Right lobe of liver (tissue), 6 donors: ENCODE data around the gene P2RY14. TPM values are rescaled to one million over a fixed set of nuclear protein-coding genes. Genes with fewer than 3 reads are reported as not detected.

Source experiments
- ATAC-seq, 4 donors: fragments of 200-7000 bp; cut with Tn5 transposase; one replicate each; pipeline ENCODE4 v1.9.1; 2020; ENCODE audit warnings: mild to moderate bottlenecking in 4 of 4, moderate library complexity in 4 of 4
- DNase-seq, 3 donors: peaks; one replicate each; pipeline ENCODE4 v3.0.0-alpha.2; 2020
- H3K27ac ChIP-seq, 3 donors: fragments of 200-600 bp; one replicate each; pipeline ENCODE4 v1.8.0; 2022
- H3K27me3 ChIP-seq, 2 donors: fragments of 200-600 bp; one replicate each; pipeline ENCODE4 v1.8.0; 2022
- H3K36me3 ChIP-seq, 4 donors: fragments of 200-600 bp; sonication (generic) in 1 of 4; one replicate each; pipeline versions ENCODE4 v1.5.1 to v1.8.0; 2017 to 2022; ENCODE audit warnings: control low read depth in 1 of 4
- H3K4me1 ChIP-seq, 4 donors: fragments of 200-600 bp; sonication (generic) in 1 of 4; one replicate each; pipeline versions ENCODE4 v1.5.1 to v1.8.0; 2017 to 2022; ENCODE audit warnings: control low read depth in 1 of 4
- H3K4me3 ChIP-seq, 3 donors: fragments of 200-600 bp; one replicate each; pipeline ENCODE4 v1.8.0; 2022
- H3K9me3 ChIP-seq, 4 donors: fragments of 200-600 bp; sonication (generic) in 1 of 4; one replicate each; pipeline versions ENCODE4 v1.5.1 to v1.8.0; 2017 to 2022; ENCODE audit warnings: control low read depth in 1 of 4
- CTCF ChIP-seq, 4 donors: fragments of 200-600 bp in 3 of 4; fragments of 450-650 bp in 1 of 4; IDR thresholded peaks; one replicate each; pipeline versions ENCODE4 v1.5.1 to v1.8.0; 2016 to 2022; ENCODE audit warnings: antibody characterized with exemption in 4 of 4, mild to moderate bottlenecking in 2 of 4
- POLR2A ChIP-seq: fragments of 450-650 bp; IDR thresholded peaks from one replicate; pipeline ENCODE4 v1.6.1; 2017; ENCODE audit warnings: antibody characterized with exemption, mild to moderate bottlenecking
- WGBS: methylation state at CpG from one replicate; pipeline ENCODE4 v1.1.6; 2018; ENCODE audit warnings: low coverage, low lambda C conversion rate; ENCODE audit not compliant: insufficient coverage; ENCODE audit errors: missing lambda C conversion rate; 5-methylcytosine and 5-hydroxymethylcytosine counted together
- intact Hi-C, 2 donors: fragments of 100-400 bp; cut with DNase I; formaldehyde crosslinking; loops; one replicate each; pipeline versions ENCODE4 v1.11.2 to v1.14.1; 2022
- total RNA-seq, 6 experiments: library from RNA; depleted of rRNA in 2 of 6; stranded (reverse); fragments of >200 nt in 2 of 6; fragmentation: NEBNext Ultra II Directional in 3 of 6; extraction: Animal tissue kit (Norgen Biotek cat#: 25700) in 3 of 6; gene quantifications; one replicate each; pipeline versions ENCODE4 v1.1.0 to v1.2.4, GENCODE V29; 2016 to 2023
- donor health status: DM: no; HTN: yes; CAD: no.
- donor health status: DM: no; HTN: no; CAD: no.
- donor health status: DM: no; HTN: no; CAD: no.
- donor health status: DM: no; HTN: yes; CAD: no.
- donor health status: DM: no; HTN: yes; CAD: no.

P2RY14 gene
- total RNA-seq, 6 experiments from 2014 or later = 0.12 to 0.18 (median 0.12) TPM; not detected in 3

- 50% methylated on average over 2 of the region's 2 CpGs for WGBS
- Histone ChIP-seq H3K4me3 (no peak overlapping the region), H3K27me3 (no peaks in the 10 kb centered on the region), H3K9me3 (no peaks in the 10 kb centered on the region), H3K4me1 (no peaks in the 10 kb centered on the region), H3K36me3 (no peaks in the 10 kb centered on the region), H3K27ac (no peak overlapping the region)
- TF ChIP-seq CTCF (IDR thresholded peaks at IDR 0.05) (no peak), POLR2A (no peak)
- intact Hi-C loops = no loop called here
- no peak for DNase-seq
- ATAC-seq = no peak
Measured at GRCh38 chr3:151320131-151320530, 41.8 kb upstream of the P2RY14 start.

GRCh38 chr3:151319628-151320027, 41.3 kb upstream of the P2RY14 start:
- no peak for ATAC-seq
- Histone ChIP-seq H3K4me1 (no peaks in the 10 kb centered on the region), H3K27me3 (no peaks in the 10 kb centered on the region), H3K36me3 (no peaks in the 10 kb centered on the region), H3K27ac (no peak overlapping the region), H3K9me3 (no peaks in the 10 kb centered on the region), H3K4me3 (no peak overlapping the region)
- 79% methylated on average over 4 of the region's 4 CpGs for WGBS
- TF ChIP-seq POLR2A = no peak
- no peak for TF ChIP-seq CTCF (IDR thresholded peaks at IDR 0.05)
- intact Hi-C loops = no loop called here
- no peak for DNase-seq

DNA sequence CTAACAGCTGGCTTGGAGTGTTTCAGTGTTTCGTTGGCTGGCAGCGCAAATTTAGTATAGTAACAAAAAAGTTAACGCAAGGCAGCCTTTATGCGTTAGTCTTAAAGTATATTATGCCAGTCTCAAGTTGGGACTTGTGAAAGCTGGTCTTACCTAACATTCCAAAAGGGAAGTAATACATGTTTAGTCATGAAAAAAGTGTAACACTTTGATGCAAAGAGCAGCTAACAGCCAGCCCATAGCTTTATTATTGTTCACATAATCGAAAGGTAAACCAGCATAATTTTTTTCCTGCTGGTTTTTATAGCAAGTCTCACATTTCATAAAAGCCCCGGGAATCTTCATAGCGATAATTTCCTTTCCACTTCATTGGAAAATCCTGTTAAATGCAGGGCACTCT, 40.6 kb upstream of the P2RY14 start:
- H3K9me3 ChIP-seq = no peaks in the 10 kb centered on the region
- WGBS = 77% methylated on average over 7 of the region's 7 CpGs
- H3K27me3 ChIP-seq = no peaks in the 10 kb centered on the region
- H3K4me1 ChIP-seq = no peaks in the 10 kb centered on the region
- H3K4me3 ChIP-seq = no peak overlapping the region
- H3K36me3 ChIP-seq = no peaks in the 10 kb centered on the region
- no peak for TF ChIP-seq POLR2A
- TF ChIP-seq CTCF (IDR thresholded peaks at IDR 0.05) = no peak
- intact Hi-C loops = no loop called here
- DNase-seq (no peak), ATAC-seq (peak in 1 of 4 donors; percentile 46)
- no peak overlapping the region for H3K27ac ChIP-seq

DNA sequence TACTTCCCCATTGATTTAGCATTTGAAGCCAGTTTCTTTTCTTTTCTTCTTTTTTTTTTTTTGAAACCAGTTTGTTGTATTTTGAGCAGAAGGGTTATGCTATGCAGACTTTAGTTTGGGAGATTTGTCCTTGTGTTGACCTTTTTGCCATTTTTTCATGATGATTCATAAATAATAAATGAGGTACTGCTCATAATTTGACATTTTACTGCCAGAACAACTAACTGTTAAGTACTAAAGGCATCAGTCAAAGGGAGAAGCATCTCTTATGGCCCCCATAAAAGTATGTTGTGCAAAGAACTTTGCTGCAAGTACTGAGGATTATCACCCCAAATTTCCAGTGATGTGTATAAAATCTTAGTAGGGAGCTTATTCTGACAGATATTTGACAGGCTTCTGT, 40.0 kb upstream of the P2RY14 start:
- DNase-seq = no peak
- intact Hi-C loops = no loop called here
- no peaks in the 10 kb centered on the region for H3K9me3 ChIP-seq
- no peak overlapping the region for H3K27ac ChIP-seq
- no peaks in the 10 kb centered on the region for H3K4me1 ChIP-seq
- ATAC-seq = no peak
- no peaks in the 10 kb centered on the region for H3K27me3 ChIP-seq
- no peak for TF ChIP-seq CTCF (IDR thresholded peaks at IDR 0.05)
- no peak for TF ChIP-seq POLR2A
- H3K4me3 ChIP-seq = no peak overlapping the region
- H3K36me3 ChIP-seq = no peaks in the 10 kb centered on the region

DNA sequence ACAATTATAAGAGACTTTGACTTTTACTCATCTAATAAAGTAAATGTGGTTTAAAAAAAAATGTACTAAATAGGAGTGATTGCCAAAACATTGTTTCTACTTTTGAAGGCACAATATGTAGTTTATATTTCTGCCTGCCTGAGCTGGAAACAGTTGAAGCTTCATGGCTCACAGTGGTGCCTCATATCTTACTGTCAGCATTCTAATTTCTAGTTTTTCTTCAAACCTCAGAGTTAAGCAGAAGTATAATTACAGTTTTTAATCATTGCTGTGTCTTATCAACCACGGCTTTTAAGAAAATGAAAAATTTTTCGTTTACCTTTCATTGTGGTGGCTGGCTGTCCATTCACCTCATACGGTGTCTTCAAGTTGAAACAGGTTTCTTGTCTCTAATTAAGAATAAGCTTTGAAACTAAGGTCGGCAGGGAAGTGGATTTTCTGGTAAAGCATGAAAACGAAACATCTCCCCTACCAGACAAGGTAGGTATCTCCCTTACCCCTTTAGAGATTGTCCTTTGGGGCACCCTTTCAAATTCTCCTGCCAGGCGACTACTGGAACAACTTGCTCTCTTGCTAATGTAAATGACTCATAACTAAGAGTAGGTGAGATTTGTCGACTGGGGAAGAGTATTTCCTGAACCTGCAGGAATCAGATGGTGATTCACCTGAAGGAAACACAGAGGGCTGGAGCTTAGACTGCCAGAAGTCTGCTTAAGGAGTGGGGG, 38.1 kb upstream of the P2RY14 start, which contains the start of gene GPR87:
Gene GPR87, minus strand, starts transcription at position 554 of the 725 bp plus-strand sequence. CDS start 16,720 bp downstream, outside the sequence.
- ATAC-seq (no peak), DNase-seq (no peak)
- no peaks in the 10 kb centered on the region for H3K36me3 ChIP-seq
- no peaks in the 10 kb centered on the region for H3K27me3 ChIP-seq
- TF ChIP-seq CTCF (IDR thresholded peaks at IDR 0.05) (no peak), POLR2A (no peak)
- 57% methylated on average over 7 of the region's 7 CpGs for WGBS
- no peak within 1 kb of the TSS for H3K27ac ChIP-seq
- intact Hi-C loops = no loop called here
- H3K4me3 ChIP-seq = no peak within 1 kb of the TSS
- no peaks in the 10 kb centered on the region for H3K4me1 ChIP-seq
- no peaks in the 10 kb centered on the region for H3K9me3 ChIP-seq
